ENCODE data around the gene GPR68. TPM values are rescaled to one million over a fixed set of nuclear protein-coding genes. Genes with fewer than 3 reads are reported as not detected.

GPR68 gene
- total and polyA plus RNA-seq, 2 experiments from 2014 or later, result 0.19 to 0.35 TPM

Other genes with a start within 250 kb of the GPR68 start
- gene RPS6KA5, start 184.1 kb downstream of the GPR68 start, total RNA-seq (2014; rRNA removed; shearing (Covaris generic)), result 2.0 and 2.1 TPM in 2 replicates
- 2.1 and 2.4 TPM in 2 replicates for gene RPS6KA5, start 184.1 kb downstream of the GPR68 start, polyA plus RNA-seq (2016; fragmentation: Nextera tagmentation; extraction: Ambion mirVana)
- 26.2 and 31.6 TPM in 2 replicates for gene DGLUCY, start 130.6 kb downstream of the GPR68 start, total RNA-seq (2014; rRNA removed; shearing (Covaris generic))
- gene DGLUCY, start 130.6 kb downstream of the GPR68 start, polyA plus RNA-seq (2016; fragmentation: Nextera tagmentation; extraction: Ambion mirVana), result 14.0 and 14.6 TPM in 2 replicates
- 42.1 and 60.7 TPM in 2 replicates for gene CCDC88C, start 173.1 kb upstream of the GPR68 start, total RNA-seq (2014; rRNA removed; shearing (Covaris generic))
- gene CCDC88C, start 173.1 kb upstream of the GPR68 start, polyA plus RNA-seq (2016; fragmentation: Nextera tagmentation; extraction: Ambion mirVana), result 20.8 and 23.6 TPM in 2 replicates

Data from GM23338 (cell line).